Kidney capillary endothelial cell (primary cell): ENCODE data around the gene TCEA2.
A peak's percentile ranks its signal among the peaks of the same experiment; 100 is the strongest.

Experiments
- DNase-seq: peaks from one replicate; pipeline ENCODE4 v3.0.0-alpha.2; 2018; ENCODE audit warnings: low spot score

Gene TCEA2

GRCh38 chr20:64035933-64036345, 27.1 kb upstream of the TCEA2 start, which contains the start of gene C20orf204:
C20orf204 (plus strand) TSS chr20:64036182; CDS start chr20:64036324, 142 bp downstream.
- no peak for DNase-seq

GRCh38 chr20:64036346-64037198, 26.4 kb upstream of the TCEA2 start:
- no peak for DNase-seq

GRCh38 chr20:64037199-64037497, 25.9 kb upstream of the TCEA2 start:
- DNase-seq = no peak

- DNase-seq = no peak
Observed at GRCh38 chr20:64037498-64038213, 25.3 kb upstream of the TCEA2 start.

GRCh38 chr20:64038224-64038564, 24.8 kb upstream of the TCEA2 start:
- DNase-seq = no peak

GRCh38 chr20:64038565-64039292, 24.3 kb upstream of the TCEA2 start:
- DNase-seq = peak; percentile 85

GRCh38 chr20:64039293-64040160, 23.5 kb upstream of the TCEA2 start:
- DNase-seq = no peak

GRCh38 chr20:64040231-64041039, 22.6 kb upstream of the TCEA2 start:
- DNase-seq = no peak

GRCh38 chr20:64041040-64041780, 21.8 kb upstream of the TCEA2 start:
- DNase-seq = no peak

- no peak for DNase-seq
Observed at GRCh38 chr20:64041781-64042053, 21.3 kb upstream of the TCEA2 start.

GRCh38 chr20:64042054-64042781, 20.8 kb upstream of the TCEA2 start:
- DNase-seq = no peak

GRCh38 chr20:64043768-64044167, 19.2 kb upstream of the TCEA2 start:
- no peak for DNase-seq

GRCh38 chr20:64044484-64045247, 18.3 kb upstream of the TCEA2 start:
- DNase-seq = peak; percentile 87

GRCh38 chr20:64045346-64046011, 17.5 kb upstream of the TCEA2 start:
- peak; percentile 76 for DNase-seq

GRCh38 chr20:64047046-64047389, 16.0 kb upstream of the TCEA2 start:
- DNase-seq = no peak

- DNase-seq = no peak
Observed at GRCh38 chr20:64047968-64048401, 15.0 kb upstream of the TCEA2 start.

GRCh38 chr20:64048402-64049044, 14.5 kb upstream of the TCEA2 start:
- DNase-seq = no peak
